NCI-H1092 treated with DMSO at 0.1 percent for 48 hours (cell line): ENCODE data around the gene WWOX.
A peak's percentile ranks its signal among the peaks of the same experiment; 100 is the strongest.

Experiments used
- DNase-seq: peaks from one replicate; lab custom pipeline; 2025; lab: John Stamatoyannopoulos, UW

WWOX gene

DNA sequence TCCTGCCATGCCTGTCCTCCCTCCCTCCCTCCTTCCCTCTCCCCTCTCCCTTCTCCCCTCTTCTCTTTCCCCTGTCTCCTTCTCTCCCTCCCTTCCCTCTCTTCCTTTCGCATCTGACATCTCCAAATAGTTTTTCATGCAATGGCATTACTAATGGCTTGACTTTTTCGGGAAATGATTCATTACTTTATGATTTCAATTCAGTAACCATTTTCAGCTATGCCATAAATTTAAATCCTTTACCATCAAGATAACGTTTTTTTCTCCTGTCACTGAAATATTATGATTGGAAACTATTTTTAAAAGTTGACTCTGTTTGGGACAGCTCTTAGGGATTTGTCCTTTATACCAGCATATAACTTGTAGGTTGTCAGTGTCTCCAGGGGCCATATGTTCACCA lies 201.0 kb downstream of the WWOX start:
- DNase-seq = no peak

DNA sequence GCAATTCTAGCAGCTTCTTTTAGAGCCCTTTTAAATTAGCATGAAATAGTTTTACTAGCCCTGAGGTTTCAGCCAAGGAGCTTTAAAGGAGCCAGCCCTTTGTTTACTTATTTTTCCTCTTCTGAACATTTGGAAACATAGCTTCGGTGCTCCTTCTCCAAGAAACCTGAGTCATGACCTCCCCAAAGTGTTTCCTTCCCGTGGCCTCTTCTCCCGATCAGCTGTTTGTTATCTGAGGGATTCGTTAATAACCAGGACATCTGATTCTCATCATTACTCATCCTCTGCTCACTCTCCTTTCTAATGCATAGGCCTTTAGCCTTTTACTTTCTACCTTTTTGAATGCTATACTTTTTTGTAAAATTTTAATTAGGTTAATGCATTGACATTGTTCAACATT lies 204.5 kb downstream of the WWOX start:
- no peak for DNase-seq

DNA sequence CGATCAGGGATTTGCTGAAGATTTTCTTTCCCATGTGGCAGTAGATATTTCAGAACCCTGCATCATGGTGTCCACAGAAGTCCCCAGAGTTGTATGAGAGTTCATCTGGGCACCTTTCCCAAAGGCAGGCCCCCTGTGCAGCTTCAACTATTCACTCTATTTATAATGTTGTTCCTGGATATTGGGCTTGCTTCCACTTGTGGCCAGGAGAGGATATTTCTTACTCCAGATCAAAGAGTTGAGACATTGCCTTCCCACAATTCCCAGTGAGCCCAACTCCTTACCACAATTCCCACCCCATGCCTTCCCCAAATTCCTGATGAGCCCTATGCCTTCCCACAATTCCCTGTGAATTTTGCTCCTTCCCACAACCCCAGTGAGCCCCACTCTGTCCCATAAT lies 206.9 kb downstream of the WWOX start:
- DNase-seq = no peak

DNA sequence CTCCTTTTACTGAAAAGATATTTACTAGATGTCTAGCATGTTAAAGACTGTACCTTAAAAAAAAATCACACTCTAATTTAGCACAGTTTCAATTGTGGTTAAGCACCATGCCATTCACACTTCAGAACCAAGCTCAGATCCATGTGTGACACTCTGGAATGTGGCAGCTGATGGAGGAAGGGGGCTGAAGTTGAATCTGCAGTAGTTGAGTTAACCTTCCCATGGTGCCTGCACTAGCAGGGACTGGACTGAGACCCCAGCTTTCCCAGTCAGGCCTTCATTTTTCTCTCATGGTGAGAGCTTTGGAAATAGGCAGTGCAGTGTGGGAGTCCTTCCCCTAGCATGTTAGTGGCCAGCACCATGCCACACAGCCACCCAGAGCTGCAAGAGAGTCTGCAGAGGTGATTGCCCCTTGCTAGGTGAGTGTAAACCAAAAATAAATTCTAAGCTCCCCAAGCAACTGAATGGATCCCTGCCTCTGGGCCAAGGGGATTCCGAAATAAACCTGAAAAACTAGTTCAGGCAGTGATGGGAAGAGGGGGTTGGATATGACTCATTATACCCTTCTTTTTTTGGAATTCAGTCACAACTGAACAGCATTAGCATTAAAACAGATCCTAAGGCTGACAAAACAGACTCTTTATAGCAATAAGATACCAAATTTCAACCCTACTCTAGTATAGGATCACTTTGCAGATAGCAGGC lies 208.5 kb downstream of the WWOX start:
- DNase-seq = no peak

DNA sequence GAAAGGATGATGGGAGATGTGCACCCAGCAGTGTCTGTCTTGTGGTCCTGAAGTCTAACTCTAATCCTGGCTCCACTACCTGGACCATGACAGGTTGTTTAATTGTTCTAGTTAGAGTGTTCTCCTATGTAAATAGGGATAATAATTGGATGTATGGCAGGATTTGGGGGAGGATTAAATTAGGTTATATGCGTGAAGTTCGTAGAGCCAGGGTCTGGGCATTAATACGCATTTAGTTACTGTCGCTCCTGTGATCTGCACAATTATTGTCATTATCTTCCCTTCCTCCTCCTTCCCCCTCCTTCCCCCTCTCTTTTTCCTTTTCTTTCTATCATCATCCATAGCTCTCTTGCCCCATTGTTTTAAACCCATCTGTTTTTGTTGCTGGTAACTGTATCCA lies 210.3 kb downstream of the WWOX start:
- DNase-seq = no peak

DNA sequence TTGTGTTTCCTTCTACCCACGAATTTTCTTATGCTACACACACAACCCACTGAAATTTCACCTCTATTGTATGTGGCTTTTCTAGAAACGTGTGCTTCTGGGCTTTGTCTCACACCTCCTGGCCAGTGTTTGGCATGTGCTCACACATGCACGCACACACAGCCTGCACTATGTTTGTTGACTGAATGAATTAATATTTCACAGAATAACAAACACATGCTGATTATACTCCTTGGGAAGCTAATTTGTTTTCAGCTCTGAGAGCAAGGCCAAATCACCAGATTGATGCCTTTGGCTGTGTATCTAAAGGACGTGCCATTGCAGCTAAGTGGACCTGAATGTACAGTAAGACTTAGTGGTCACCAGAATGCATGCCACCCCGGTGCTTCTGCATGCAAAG lies 210.7 kb downstream of the WWOX start:
- DNase-seq = no peak

DNA sequence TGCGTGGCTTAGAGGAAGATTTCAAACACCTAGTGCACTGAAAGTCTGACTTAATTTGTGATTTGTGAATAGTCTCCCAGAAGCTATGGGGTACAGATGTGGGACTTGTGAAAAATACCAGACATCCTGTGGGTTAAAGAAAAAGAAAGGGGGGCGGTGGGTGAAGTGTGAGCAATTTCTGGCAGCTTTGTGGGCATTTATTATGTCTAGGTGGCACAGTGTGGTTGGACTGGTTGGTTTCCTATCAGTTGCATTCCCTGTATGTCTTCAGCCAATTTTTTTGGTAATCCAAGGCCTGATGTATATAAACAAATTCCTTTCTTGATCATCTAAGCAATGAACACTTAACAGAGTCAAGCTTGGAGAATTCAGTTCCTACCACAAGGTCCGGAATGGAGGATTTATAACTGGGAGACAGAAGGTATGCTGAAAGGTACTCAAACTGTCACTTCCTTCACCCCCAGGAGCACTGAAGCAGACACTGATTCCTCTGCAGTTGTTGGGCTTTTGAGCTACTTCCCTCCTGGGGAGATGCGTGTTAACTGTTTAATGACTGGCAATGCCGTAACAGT lies 211.6 kb downstream of the WWOX start:
- no peak for DNase-seq

DNA sequence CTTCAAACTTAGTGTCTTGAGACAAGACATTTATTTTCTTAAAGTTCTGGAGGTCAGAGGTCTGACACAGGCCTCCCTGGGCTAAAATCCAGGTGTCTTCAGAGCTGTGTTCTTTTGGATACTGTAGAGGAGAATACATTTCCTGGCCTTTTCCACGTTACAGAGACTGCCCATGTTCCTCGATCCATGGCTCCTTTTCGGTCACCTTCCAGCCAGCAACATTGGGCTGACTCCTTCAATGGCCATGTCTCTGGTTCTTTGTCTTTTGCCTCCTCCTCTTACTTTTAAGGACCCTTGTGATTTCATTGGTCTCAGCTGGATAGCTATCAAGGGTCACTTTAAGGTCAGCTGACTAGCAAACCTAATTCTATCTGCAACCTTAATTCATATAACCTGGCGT lies 212.4 kb downstream of the WWOX start:
- DNase-seq = no peak

DNA sequence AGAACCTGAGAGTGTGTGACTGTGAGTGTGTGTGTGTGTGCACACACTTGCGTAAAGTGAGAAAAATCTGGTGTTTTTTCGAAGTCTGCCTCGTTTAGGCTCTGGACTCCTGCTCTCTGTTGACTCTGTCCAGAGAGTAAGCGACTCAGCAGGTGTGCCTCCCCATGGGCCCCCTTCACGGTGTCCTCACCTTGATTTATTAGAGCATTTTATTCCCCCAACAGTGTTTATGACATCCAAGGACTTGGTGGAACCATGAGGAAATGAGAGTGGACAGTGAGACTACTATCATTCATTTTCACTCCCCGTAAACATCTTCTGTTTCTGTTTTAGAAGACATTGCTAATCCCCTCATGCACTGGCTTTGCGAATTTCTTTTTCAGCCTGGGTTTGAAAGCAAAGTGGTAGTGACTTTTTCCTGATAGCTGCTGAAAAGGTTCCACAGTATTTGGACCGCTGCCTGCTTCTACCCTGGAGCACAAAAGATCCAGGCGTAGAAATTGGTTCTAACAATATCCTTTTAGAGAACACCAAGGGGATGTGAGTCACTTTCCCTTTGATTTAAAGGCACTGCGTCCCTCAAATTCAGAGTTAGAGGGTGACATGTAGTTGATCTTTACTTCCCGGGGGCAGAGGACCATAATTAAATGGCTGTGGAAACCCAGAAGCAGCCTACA lies 218.2 kb downstream of the WWOX start:
- DNase-seq = peak; percentile 85

DNA sequence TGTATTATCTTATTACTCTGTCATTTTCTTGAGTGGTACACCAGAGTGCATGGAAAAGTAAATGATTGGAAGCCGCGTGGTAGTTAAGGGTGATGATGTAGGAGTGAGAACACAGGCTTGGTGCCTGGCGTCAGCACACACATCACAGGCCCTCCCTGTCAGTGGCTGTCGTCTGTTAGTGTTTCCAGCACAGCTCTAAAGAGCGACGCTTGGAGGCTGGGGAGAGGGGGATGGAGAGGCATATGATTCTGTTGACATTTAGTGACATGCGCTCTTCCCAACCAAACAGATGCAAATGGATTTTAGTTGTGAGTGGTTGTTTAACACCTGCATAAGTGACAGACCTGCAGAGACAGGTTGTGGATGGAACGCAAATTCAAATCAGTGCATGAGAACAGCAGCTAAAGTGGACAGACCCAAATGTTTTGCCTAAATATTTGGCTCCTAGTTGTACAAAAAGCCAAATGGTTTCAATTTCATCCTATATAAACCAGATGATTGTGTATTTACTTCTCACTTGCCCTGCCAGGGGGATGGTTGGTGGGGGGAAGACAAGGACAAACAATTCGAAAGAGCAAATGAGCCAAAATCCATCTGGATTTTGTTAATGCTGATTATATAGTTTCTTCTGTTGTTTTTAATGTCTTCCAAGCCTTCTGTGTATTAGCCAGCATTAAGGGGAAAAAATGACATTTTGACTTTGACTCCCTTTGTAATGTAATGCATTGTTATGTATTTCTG lies 222.3 kb downstream of the WWOX start:
- DNase-seq = peak; percentile 63

DNA sequence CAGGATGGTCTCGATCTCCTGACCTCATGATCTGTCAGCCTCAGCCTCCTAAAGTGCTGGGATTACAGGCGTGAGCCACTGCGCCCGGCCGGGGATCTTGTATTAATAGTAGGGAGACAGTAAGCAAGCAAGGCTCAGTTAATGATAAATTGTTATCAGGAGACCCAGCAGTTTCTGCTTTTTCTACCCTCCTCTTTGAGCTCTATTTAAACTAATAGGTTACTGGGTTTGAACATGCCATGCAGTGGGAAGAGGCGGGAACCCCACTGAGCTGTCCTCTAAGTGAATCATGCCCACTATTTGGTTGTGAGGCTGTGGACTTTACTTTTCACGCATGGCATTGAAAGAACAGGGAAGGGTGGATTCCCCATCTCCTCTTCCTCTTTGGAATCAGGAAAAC lies 223.9 kb downstream of the WWOX start:
- DNase-seq = no peak

DNA sequence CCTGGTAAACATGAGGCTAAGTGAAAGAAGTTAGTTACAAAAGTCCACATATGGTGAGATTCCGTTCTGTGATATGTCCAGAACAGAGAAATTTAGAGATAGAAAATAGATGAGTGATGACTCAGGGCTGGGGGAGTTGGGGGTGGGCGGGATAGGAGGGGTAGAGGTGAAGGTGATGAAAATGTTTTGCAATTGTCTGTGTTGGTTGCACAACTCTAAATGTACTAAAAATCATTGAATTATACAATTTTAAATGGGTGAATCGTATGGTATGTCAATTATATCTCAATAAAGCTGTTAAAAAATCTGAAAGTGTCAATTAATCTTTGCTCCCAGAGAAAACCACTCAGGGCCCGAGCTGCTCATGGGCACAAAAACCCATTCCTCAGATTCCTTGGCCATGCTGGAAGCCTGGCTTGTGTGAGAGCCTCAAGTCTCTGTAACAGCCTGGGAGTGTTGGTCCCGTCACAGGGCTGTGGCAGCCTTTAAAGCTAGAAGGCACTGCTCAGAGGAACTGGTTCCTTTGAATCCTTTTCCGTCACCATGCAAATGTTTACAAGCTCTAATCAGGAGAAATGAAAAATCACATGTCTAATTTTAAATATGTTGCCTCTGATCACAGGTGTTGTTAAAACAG lies 225.3 kb downstream of the WWOX start:
- no peak for DNase-seq

DNA sequence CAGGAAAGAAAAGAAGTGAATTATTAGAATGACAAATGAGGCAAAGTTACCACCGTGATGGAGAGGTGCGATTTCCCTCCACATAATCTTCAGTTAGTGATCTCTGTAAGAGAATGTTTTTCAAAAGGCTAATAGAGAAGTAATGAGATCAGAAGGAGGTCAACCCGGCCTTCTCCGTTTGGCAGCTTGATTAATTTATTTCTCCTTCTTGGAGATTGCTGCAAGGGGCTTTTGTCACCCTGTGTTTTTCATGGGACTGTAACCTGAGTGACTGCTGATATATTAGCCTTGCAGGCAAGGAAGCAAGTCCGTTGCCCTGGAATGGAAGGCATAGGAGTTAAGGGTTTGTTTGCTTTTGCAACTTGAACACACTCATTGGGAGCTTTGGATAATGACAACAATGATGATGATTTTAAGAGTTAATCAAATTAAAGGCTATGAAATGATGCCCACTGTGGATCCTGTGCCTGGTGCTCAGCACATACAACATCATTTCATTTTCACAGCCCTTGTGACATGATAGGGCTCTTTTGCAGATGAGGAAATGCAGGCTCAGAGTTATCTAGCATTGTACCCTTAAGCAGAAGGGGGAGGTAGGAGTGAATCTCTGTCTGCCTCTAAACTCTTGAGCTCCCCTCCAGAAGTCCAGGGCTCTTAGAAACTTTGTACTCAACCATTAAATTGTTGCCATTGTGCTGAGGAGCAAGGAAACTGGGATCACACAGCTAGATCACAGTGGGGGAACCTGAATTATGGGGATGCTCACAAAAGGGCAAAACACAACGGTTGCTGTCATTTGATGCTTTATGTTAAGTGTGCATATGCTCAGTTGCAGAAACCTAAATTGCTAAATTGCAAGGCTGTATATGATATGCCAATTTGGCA lies 226.3 kb downstream of the WWOX start:
- no peak for DNase-seq

DNA sequence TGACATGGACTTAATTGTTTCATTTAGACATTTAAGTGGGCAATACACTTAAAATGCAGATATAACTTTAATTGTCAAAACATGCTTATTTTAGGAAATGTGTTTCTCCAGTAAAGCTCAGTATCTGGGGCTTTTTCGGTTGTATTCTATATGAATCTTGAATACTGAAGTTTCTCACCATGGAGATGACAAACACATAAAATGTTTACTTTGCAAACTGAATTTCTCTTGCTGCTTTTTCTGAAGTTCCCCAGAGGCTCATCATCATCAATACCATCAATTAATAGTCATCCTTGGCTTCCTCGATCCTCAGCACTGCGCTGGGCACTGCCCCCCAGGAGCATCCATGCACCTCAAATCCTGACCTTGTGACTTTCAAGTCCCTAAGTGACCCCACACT lies 227.3 kb downstream of the WWOX start:
- no peak for DNase-seq

DNA sequence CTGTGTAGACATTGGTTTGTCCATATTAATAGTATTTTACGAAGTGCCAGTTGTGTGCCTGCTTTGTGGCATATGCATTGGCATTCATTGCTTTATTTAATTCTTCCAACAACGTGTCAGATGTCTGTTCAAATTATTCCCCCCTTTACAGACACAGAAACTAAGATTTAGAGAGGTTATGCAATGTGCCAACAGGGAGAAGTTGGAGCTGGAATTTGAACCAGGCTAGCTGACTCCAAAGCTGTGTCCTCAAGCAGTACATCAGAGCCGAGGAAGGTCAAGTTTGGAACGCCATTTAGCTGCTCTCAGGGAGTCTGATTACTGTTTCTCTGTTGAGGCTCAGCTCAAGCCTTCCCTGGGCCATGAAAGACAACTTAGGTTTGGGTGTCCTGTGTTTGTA lies 232.3 kb downstream of the WWOX start:
- no peak for DNase-seq

DNA sequence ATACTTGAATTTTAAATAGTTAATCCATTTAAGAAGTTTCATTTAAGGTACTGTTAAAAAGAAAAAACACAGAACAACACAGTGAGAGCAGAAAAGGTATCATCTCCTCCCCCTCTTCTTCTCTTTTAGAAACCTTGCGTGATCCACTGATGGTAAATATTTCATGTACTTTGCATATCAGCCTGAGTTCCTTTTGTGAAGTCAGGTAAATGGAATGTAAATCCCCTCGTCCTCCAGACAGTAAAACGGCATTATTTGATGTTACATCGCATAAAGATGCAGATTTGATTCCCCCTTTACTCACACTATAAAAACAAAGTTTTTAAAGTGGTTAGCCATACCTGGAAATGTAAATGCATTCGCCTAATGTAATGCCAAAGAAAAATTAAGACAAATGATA lies 234.4 kb downstream of the WWOX start:
- DNase-seq = no peak

DNA sequence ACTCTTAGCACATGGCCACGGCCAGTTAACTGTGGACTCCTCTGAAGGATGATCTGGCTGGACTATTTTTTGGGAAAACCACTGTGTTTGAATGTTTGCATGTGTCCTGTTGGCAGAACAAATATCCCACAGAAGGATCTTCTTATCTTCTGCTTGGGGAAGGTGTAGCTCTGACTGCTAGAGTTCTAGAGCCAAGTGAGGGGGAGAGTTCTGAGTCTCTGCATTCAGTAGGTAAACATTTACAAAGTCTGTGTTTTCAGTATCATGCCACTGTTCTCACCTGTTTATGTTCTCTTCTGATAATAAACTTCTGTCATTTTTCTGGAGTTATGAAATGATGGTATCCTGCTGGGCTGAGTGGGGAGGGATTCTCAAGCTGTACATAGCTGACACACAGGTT lies 241.1 kb downstream of the WWOX start:
- no peak for DNase-seq

DNA sequence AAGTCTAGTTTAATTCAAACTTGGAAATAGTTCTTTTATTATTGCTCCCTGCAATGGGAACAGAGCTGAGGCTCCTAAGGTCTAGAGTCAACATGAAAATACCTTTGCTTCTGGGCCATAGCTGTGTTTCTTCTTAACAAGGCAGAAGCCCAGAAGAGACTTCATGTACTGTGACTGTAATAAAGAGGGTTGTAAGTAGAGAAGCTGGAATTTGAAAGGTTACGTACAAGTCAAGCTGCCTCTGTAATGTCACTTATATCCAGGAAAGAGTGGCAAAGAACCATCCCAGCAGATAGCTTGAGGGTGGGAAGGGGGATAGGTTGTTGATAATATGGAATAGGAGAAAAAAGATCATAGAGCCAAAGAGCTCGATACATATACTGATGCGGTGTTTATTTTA lies 248.6 kb downstream of the WWOX start:
- DNase-seq = no peak

DNA sequence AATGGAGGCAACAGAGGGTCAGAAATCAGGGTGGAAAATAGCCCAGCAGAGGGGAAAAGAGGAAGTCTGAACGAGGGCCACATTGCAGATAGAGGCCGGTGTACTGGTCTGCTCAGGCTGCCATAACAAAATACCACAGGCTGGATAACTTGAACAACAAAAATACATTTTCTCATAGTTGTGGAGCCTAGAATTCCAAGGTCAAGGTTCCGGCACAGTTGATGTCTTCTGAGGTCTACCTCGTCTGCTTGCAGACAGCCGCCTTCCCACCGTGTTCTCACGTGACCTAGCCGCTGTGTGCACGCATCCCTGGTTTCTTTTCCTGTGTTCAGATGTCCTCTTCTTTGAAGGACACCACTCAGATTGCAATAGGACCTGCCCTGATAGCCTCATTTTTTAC lies 249.4 kb downstream of the WWOX start:
- DNase-seq = no peak

DNA sequence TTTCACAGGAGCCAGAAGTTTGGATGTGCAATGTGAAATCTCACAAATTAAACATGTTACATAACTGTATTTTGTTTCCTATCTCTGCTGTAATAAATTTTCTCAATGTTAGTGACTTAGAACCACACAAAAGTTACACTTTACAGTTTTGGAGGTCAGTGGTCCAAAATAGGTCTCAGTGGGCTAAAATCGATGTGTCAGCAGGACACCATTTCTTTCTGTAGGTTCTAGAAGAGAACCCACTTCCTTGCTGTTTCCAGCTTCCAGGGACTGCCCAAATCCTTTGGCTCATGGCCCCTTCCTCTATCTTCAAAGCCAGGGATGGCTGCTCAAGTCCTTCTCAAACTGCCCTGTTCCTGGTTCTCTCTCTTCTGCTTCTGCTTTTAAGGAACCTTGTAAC lies 252.7 kb downstream of the WWOX start:
- no peak for DNase-seq

DNA sequence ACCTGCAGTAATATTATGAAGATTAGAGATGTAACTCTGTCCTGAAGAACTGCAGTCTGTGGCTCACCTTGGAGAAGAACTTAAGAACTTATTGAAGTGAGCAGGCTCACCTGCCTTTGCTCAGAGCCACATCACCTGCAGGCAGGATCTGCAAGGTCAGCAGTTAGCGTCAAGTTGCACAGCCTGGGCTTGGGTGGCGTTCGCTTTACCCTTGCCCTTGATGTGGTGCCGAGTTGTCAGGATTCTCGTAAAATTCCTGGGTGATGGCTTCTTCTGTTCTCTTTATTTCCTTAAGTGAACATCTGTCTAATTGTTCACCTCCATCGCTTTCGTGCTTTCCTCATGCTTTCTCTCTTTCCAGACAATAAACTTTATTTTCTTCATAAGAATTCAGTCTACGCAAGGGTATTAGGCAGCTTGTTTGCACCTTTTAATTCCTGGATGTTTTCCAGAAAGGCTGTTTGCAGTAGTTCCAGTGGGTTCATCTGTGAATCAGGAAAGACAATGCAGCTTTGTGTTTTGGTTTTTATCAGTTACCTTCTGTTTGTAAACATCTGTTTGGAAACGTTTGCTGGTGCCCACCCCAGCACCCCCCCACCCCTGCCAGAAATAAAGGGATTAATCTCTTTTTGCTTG lies 254.3 kb downstream of the WWOX start:
- DNase-seq = no peak
